ENCODE results near the gene EPHA8. TPM values are rescaled to one million over a fixed set of nuclear protein-coding genes. Genes with fewer than 3 reads are reported as not detected.

Gene EPHA8
- not detected in 2 replicates for total RNA-seq

- Mint-ChIP-seq H3K27me3 (ENCODE audit: insufficient read depth) (peaks cover 33% of the 10 kb centered on the region), H3K27ac (no peak within 1 kb of the TSS), H3K4me3 (no peak within 1 kb of the TSS), H3K36me3 (ENCODE audit: low read depth) (no peaks in the 10 kb centered on the region), H3K9me3 (no peaks in the 10 kb centered on the region), H3K4me1 (ENCODE audit: low read depth) (no peaks in the 10 kb centered on the region)
- intact Hi-C loops (cut with micrococcal nuclease): no loop called here
- DNase-seq (ENCODE audit: low spot score): no peak
These were observed at the start of gene EPHA8 for GRCh38 chr1:22562584-22563583. Gene EPHA8 (plus strand): TSS chr1:22563489. CDS start chr1:22563636, 147 bp downstream.

GRCh38 chr1:22516906-22517571, 46.2 kb upstream of the EPHA8 start:
- Mint-ChIP-seq H3K27ac (no peak overlapping the region), H3K36me3 (ENCODE audit: low read depth) (peaks cover 39% of the 10 kb centered on the region), H3K4me3 (no peak overlapping the region), H3K9me3 (no peaks in the 10 kb centered on the region), H3K4me1 (ENCODE audit: low read depth) (no peaks in the 10 kb centered on the region), H3K27me3 (ENCODE audit: insufficient read depth) (no peaks in the 10 kb centered on the region)
- DNase-seq (ENCODE audit: low spot score): no peak
- intact Hi-C loops (cut with micrococcal nuclease): no loop called here

- Mint-ChIP-seq H3K36me3 (ENCODE audit: low read depth) (peaks cover 39% of the 10 kb centered on the region), H3K4me1 (ENCODE audit: low read depth) (no peaks in the 10 kb centered on the region), H3K27ac (no peak overlapping the region), H3K27me3 (ENCODE audit: insufficient read depth) (no peaks in the 10 kb centered on the region), H3K4me3 (no peak overlapping the region), H3K9me3 (no peaks in the 10 kb centered on the region)
- intact Hi-C loops (cut with micrococcal nuclease): no loop called here
- no peak for DNase-seq (ENCODE audit: low spot score)
These were observed 45.3 kb upstream of the EPHA8 start for GRCh38 chr1:22517956-22518355.

GRCh38 chr1:22518379-22518778, 44.9 kb upstream of the EPHA8 start:
- no peak overlapping the region for H3K27ac Mint-ChIP-seq
- intact Hi-C loops (cut with micrococcal nuclease): no loop called here
- no peaks in the 10 kb centered on the region for H3K9me3 Mint-ChIP-seq
- peaks cover 39% of the 10 kb centered on the region for H3K36me3 Mint-ChIP-seq (ENCODE audit: low read depth)
- H3K4me1 Mint-ChIP-seq (ENCODE audit: low read depth): no peaks in the 10 kb centered on the region
- H3K27me3 Mint-ChIP-seq (ENCODE audit: insufficient read depth): no peaks in the 10 kb centered on the region
- H3K4me3 Mint-ChIP-seq: no peak overlapping the region
- no peak for DNase-seq (ENCODE audit: low spot score)

- Mint-ChIP-seq H3K4me3 (no peak overlapping the region), H3K36me3 (ENCODE audit: low read depth) (peaks cover 43% of the 10 kb centered on the region), H3K9me3 (no peaks in the 10 kb centered on the region), H3K4me1 (ENCODE audit: low read depth) (no peaks in the 10 kb centered on the region), H3K27ac (no peak overlapping the region), H3K27me3 (ENCODE audit: insufficient read depth) (no peaks in the 10 kb centered on the region)
- no peak for DNase-seq (ENCODE audit: low spot score)
- intact Hi-C loops (cut with micrococcal nuclease): no loop called here
These were observed 42.4 kb upstream of the EPHA8 start for GRCh38 chr1:22520871-22521270.

- peaks cover 39% of the 10 kb centered on the region for H3K36me3 Mint-ChIP-seq (ENCODE audit: low read depth)
- DNase-seq (ENCODE audit: low spot score): no peak
- H3K4me3 Mint-ChIP-seq: no peak overlapping the region
- H3K4me1 Mint-ChIP-seq (ENCODE audit: low read depth): no peaks in the 10 kb centered on the region
- no peak overlapping the region for H3K27ac Mint-ChIP-seq
- H3K9me3 Mint-ChIP-seq: no peaks in the 10 kb centered on the region
- H3K27me3 Mint-ChIP-seq (ENCODE audit: insufficient read depth): no peaks in the 10 kb centered on the region
- intact Hi-C loops (cut with micrococcal nuclease): no loop called here
These were observed 41.6 kb upstream of the EPHA8 start for GRCh38 chr1:22521692-22522091.

- Mint-ChIP-seq H3K4me3 (no peak overlapping the region), H3K27ac (no peak overlapping the region), H3K4me1 (ENCODE audit: low read depth) (no peaks in the 10 kb centered on the region), H3K36me3 (ENCODE audit: low read depth) (peaks cover 40% of the 10 kb centered on the region), H3K9me3 (no peaks in the 10 kb centered on the region), H3K27me3 (ENCODE audit: insufficient read depth) (no peaks in the 10 kb centered on the region)
- no peak for DNase-seq (ENCODE audit: low spot score)
- intact Hi-C loops (cut with micrococcal nuclease): no loop called here
These were observed 41.0 kb upstream of the EPHA8 start for GRCh38 chr1:22522221-22522743.

GRCh38 chr1:22524481-22524880, 38.8 kb upstream of the EPHA8 start:
- Mint-ChIP-seq H3K36me3 (ENCODE audit: low read depth) (peaks cover 33% of the 10 kb centered on the region), H3K9me3 (no peaks in the 10 kb centered on the region), H3K27ac (no peak overlapping the region), H3K27me3 (ENCODE audit: insufficient read depth) (no peaks in the 10 kb centered on the region), H3K4me1 (ENCODE audit: low read depth) (no peaks in the 10 kb centered on the region), H3K4me3 (no peak overlapping the region)
- no peak for DNase-seq (ENCODE audit: low spot score)
- intact Hi-C loops (cut with micrococcal nuclease): no loop called here

GRCh38 chr1:22525211-22525610, 38.1 kb upstream of the EPHA8 start:
- Mint-ChIP-seq H3K36me3 (ENCODE audit: low read depth) (peaks cover 31% of the 10 kb centered on the region), H3K4me3 (no peak overlapping the region), H3K27me3 (ENCODE audit: insufficient read depth) (no peaks in the 10 kb centered on the region), H3K27ac (no peak overlapping the region), H3K9me3 (no peaks in the 10 kb centered on the region), H3K4me1 (ENCODE audit: low read depth) (no peaks in the 10 kb centered on the region)
- intact Hi-C loops (cut with micrococcal nuclease): no loop called here
- DNase-seq (ENCODE audit: low spot score): no peak

- Mint-ChIP-seq H3K36me3 (ENCODE audit: low read depth) (peaks cover 27% of the 10 kb centered on the region), H3K9me3 (no peaks in the 10 kb centered on the region), H3K27me3 (ENCODE audit: insufficient read depth) (no peaks in the 10 kb centered on the region), H3K4me3 (no peak overlapping the region), H3K4me1 (ENCODE audit: low read depth) (no peaks in the 10 kb centered on the region), H3K27ac (no peak overlapping the region)
- intact Hi-C loops (cut with micrococcal nuclease): no loop called here
- DNase-seq (ENCODE audit: low spot score): no peak
These were observed 37.6 kb upstream of the EPHA8 start for GRCh38 chr1:22525646-22526045.

- no peaks in the 10 kb centered on the region for H3K4me1 Mint-ChIP-seq (ENCODE audit: low read depth)
- intact Hi-C loops (cut with micrococcal nuclease): no loop called here
- no peak overlapping the region for H3K27ac Mint-ChIP-seq
These were observed 37.2 kb upstream of the EPHA8 start for GRCh38 chr1:22526098-22526497.

GRCh38 chr1:22526677-22527076, 36.6 kb upstream of the EPHA8 start:
- peaks cover 19% of the 10 kb centered on the region for H3K36me3 Mint-ChIP-seq (ENCODE audit: low read depth)
- no peaks in the 10 kb centered on the region for H3K27me3 Mint-ChIP-seq (ENCODE audit: insufficient read depth)
- no peaks in the 10 kb centered on the region for H3K9me3 Mint-ChIP-seq
- intact Hi-C loops (cut with micrococcal nuclease): no loop called here
- no peak overlapping the region for H3K4me3 Mint-ChIP-seq
- H3K4me1 Mint-ChIP-seq (ENCODE audit: low read depth): no peaks in the 10 kb centered on the region
- DNase-seq (ENCODE audit: low spot score): no peak
- no peak overlapping the region for H3K27ac Mint-ChIP-seq

More at GRCh38 chr1:22526098-22526497, 37.2 kb upstream of the EPHA8 start:
- DNase-seq (ENCODE audit: low spot score): no peak
- Mint-ChIP-seq H3K36me3 (ENCODE audit: low read depth) (peaks cover 24% of the 10 kb centered on the region), H3K4me3 (no peak overlapping the region), H3K9me3 (no peaks in the 10 kb centered on the region), H3K27me3 (ENCODE audit: insufficient read depth) (no peaks in the 10 kb centered on the region)

GRCh38 chr1:22527122-22527521, 36.2 kb upstream of the EPHA8 start:
- Mint-ChIP-seq H3K9me3 (no peaks in the 10 kb centered on the region), H3K4me3 (no peak overlapping the region), H3K4me1 (ENCODE audit: low read depth) (no peaks in the 10 kb centered on the region), H3K27me3 (ENCODE audit: insufficient read depth) (no peaks in the 10 kb centered on the region), H3K27ac (no peak overlapping the region), H3K36me3 (ENCODE audit: low read depth) (peaks cover 19% of the 10 kb centered on the region)
- DNase-seq (ENCODE audit: low spot score): no peak
- intact Hi-C loops (cut with micrococcal nuclease): no loop called here

Data from activated T-helper 1 cell treated with anti-CD3 and anti-CD28 coated beads, Interleukin-12 subunit alpha, Interleukin-12 subunit beta, Interleukin-2, Interleukin-4 antibody, amounts not matched to agents 30 ng/mL and 10 ng/mL and 1 ng/mL, durations not matched to agents 14 hours and 24 hours and 36 hours (primary cell).